ENCODE data around the gene SNX14. TPM values are rescaled to one million over a fixed set of nuclear protein-coding genes. Genes with fewer than 3 reads are reported as not detected.
"Not testable (repeated sequence)": the region's sequence is repeated elsewhere in the genome, so short reads cannot be mapped to it uniquely, and the experiment has no call there.

Gene SNX14
- polyA plus RNA-seq, 1 of the 3 experiments (the other 2 are of a cell fraction) = 40.4 TPM

- DNase-seq = no peak
- CTCF ChIA-PET = no interaction called here
- TF ChIP-seq ELF1 (IDR thresholded peaks at IDR 0.05) = no peak
- no peak for TF ChIP-seq SIN3A (IDR thresholded peaks at IDR 0.05; ENCODE audit: borderline replicate concordance, low read depth, low read length)
- no peak for TF ChIP-seq FOXM1 (IDR thresholded peaks at IDR 0.05; ENCODE audit: low read depth)
- TF ChIP-seq MXI1 (IDR thresholded peaks at IDR 0.05; ENCODE audit: low read depth, low read length) = no peak
- no peak for TF ChIP-seq NRF1 (IDR thresholded peaks at IDR 0.05; ENCODE audit: low read depth, low read length)
- TF ChIP-seq REST (IDR thresholded peaks at IDR 0.05; ENCODE audit: low read depth, low read length) = no peak
- no peak for TF ChIP-seq NFIC (IDR thresholded peaks at IDR 0.05; ENCODE audit: borderline replicate concordance)
- no peak for TF ChIP-seq IRF3 (IDR thresholded peaks at IDR 0.05; ENCODE audit: low read depth, low read length)
- TF ChIP-seq FOXJ3 (CRISPR knock-in tag; IDR thresholded peaks at IDR 0.05) = no peak
- TF ChIP-seq, protein P1, sequence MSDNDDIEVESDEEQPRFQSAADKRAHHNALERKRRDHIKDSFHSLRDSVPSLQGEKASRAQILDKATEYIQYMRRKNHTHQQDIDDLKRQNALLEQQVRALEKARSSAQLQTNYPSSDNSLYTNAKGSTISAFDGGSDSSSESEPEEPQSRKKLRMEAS (IDR thresholded peaks at IDR 0.05; ENCODE audit: low read depth) = no peak
- no peaks in the 10 kb centered on the region for H3K9me2 ChIP-seq
- no peaks in the 10 kb centered on the region for H3K4me1 ChIP-seq (ENCODE audit: control insufficient read depth in 1 of 2, insufficient read depth in 2 of 2, low read depth in 1 of 2, low read length in 1 of 2)
- POLR2A ChIA-PET = no interaction called here
- H3F3A ChIP-seq (replicated peaks; ENCODE audit: insufficient read depth) = no peaks in the 10 kb centered on the region
- peaks cover 99% of the 10 kb centered on the region for H3K79me2 ChIP-seq (ENCODE audit: insufficient read depth)
- H3K4me3 ChIP-seq (ENCODE audit: low read depth in 2 of 2, low read length in 1 of 2) = no peak overlapping the region
- peaks cover 0 to 18% of the 10 kb centered on the region in 2 experiments for H3K36me3 ChIP-seq (replicated peaks in 1 of 2; ENCODE audit: control insufficient read depth in 1 of 2, insufficient read depth in 2 of 2, low read length in 1 of 2)
- WGBS (ENCODE audit: low lambda C conversion rate) = 94% methylated on average over 3 of the region's 3 CpGs
- H3K27ac ChIP-seq (ENCODE audit: low read depth in 2 of 2, low read length in 1 of 2) = no peak overlapping the region
- H3K9me3 ChIP-seq = peaks cover 13% of the 10 kb centered on the region; the same call in 1 of the 2 replicates
- H3K27me3 ChIP-seq (ENCODE audit: insufficient read depth) = no peaks in the 10 kb centered on the region
- no peak overlapping the region for H3K9ac ChIP-seq
- H4K20me1 ChIP-seq (ENCODE audit: insufficient read depth) = peaks cover 22% of the 10 kb centered on the region
- H3K4me2 ChIP-seq = no peak overlapping the region
- H2AFZ ChIP-seq (ENCODE audit: low read depth) = no peak overlapping the region
Measured at GRCh38 chr6:85585741-85586140, 7.9 kb downstream of the SNX14 start.

- Histone ChIP-seq H4K20me1 (ENCODE audit: insufficient read depth) (peaks cover 45% of the 10 kb centered on the region), H3K79me2 (ENCODE audit: insufficient read depth) (peaks cover 99% of the 10 kb centered on the region), H3K36me3 (replicated peaks in 1 of 2; ENCODE audit: control insufficient read depth in 1 of 2, insufficient read depth in 2 of 2, low read length in 1 of 2) (peaks cover 6 to 20% of the 10 kb centered on the region in 2 experiments), H3K9me3 (peaks cover 13% of the 10 kb centered on the region; the same call in 1 of the 2 replicates)
- H2AFZ ChIP-seq (ENCODE audit: low read depth); H3F3A ChIP-seq (replicated peaks; ENCODE audit: insufficient read depth); CTCF ChIA-PET; H3K4me3 ChIP-seq (ENCODE audit: low read depth in 2 of 2, low read length in 1 of 2); DNase-seq; H3K4me2 ChIP-seq; H3K4me1 ChIP-seq (ENCODE audit: control insufficient read depth in 1 of 2, insufficient read depth in 2 of 2, low read depth in 1 of 2, low read length in 1 of 2); H3K9ac ChIP-seq; POLR2A ChIA-PET; H3K9me2 ChIP-seq; H3K27ac ChIP-seq (ENCODE audit: low read depth in 2 of 2, low read length in 1 of 2); H3K27me3 ChIP-seq (ENCODE audit: insufficient read depth): not testable (repeated sequence)
- 97% methylated on average over 4 of the region's 4 CpGs for WGBS (ENCODE audit: low lambda C conversion rate)
Measured at GRCh38 chr6:85582832-85583231, 10.8 kb downstream of the SNX14 start.

Measured in SK-N-SH (cell line).